Lung (tissue), 12 donors: ENCODE measurements around the gene ALK. TPM values are rescaled to one million over a fixed set of nuclear protein-coding genes. Genes with fewer than 3 reads are reported as not detected.

Experiments
- ATAC-seq: fragments of 200-7000 bp; cut with Tn5 transposase; one replicate; pipeline ENCODE4 v1.9.1; 2020; ENCODE audit warnings: moderate number of reproducible peaks; ENCODE audit not compliant: insufficient read depth, low FRiP score
- DNase-seq, 3 donors: peaks; one replicate each; pipeline ENCODE4 v3.0.0-alpha.2; 2013 to 2017
- H3K27ac ChIP-seq, 2 donors: one replicate each; pipeline ENCODE4 v1.5.1; 2013; ENCODE audit warnings: mild to moderate bottlenecking in 2 of 2, moderate library complexity in 2 of 2, control low read depth in 1 of 2, inconsistent platforms in 1 of 2, low read depth in 1 of 2, low read length in 1 of 2
- H3K27me3 ChIP-seq, 3 donors: one replicate each; pipeline ENCODE4 v1.5.1; 2013; ENCODE audit warnings: low read length in 2 of 3; ENCODE audit not compliant: control insufficient read depth in 3 of 3, insufficient read depth in 3 of 3
- H3K36me3 ChIP-seq, 4 donors: one replicate each; pipeline ENCODE4 v1.5.1; 2013; ENCODE audit warnings: low read length in 4 of 4, mild to moderate bottlenecking in 1 of 4, moderate library complexity in 1 of 4; ENCODE audit not compliant: control insufficient read depth in 4 of 4, insufficient read depth in 4 of 4
- H3K4me1 ChIP-seq, 5 donors: one replicate each; pipeline ENCODE4 v1.5.1; 2013; ENCODE audit warnings: low read length in 5 of 5, mild to moderate bottlenecking in 2 of 5, moderate library complexity in 1 of 5; ENCODE audit not compliant: control insufficient read depth in 5 of 5, insufficient read depth in 5 of 5
- H3K4me3 ChIP-seq: one replicate; pipeline ENCODE4 v1.5.1; 2013; ENCODE audit warnings: mild to moderate bottlenecking, control low read depth, moderate library complexity
- H3K9ac ChIP-seq, 2 donors: one replicate each; pipeline ENCODE4 v1.5.1; 2013; ENCODE audit warnings: low read length in 2 of 2, control low read depth in 1 of 2; ENCODE audit not compliant: insufficient read depth in 1 of 2
- H3K9me3 ChIP-seq, 4 donors: one replicate each; pipeline ENCODE4 v1.5.1; 2013; ENCODE audit warnings: low read length in 3 of 4, mild to moderate bottlenecking in 1 of 4, moderate library complexity in 1 of 4; ENCODE audit not compliant: control insufficient read depth in 4 of 4, insufficient read depth in 3 of 4
- WGBS, 2 donors: extraction: QIAGEN DNeasy Blood & Tissue Kit; methylation state at CpG; one replicate each; pipeline ENCODE4 v1.1.7; 2013; 5-methylcytosine and 5-hydroxymethylcytosine counted together
- polyA plus RNA-seq, 2 donors: library from polyadenylated mRNA; stranded (reverse); fragments of 200-250 nt; gene quantifications; one replicate each; pipeline ENCODE4 v1.2.1, GENCODE V29; 2013
- total RNA-seq, 2 donors: library from RNA; depleted of rRNA in 1 of 2; stranded (reverse); fragments of >200 nt in 1 of 2; gene quantifications; one replicate each; pipeline ENCODE4 v1.2.1, GENCODE V29; 2014 to 2021
- TF ChIP-seq, protein P1 (sequence below): IDR thresholded peaks from 2 replicates; pipeline ENCODE4 v1.5.1; 2012; ENCODE audit warnings: mild to moderate bottlenecking; ENCODE audit errors: control extremely low read depth, extremely low read depth
- donor health status: control.
- donor health status: control.
- donor health status: Bipolar disorder and iron deficiency.
- donor health status: healthy.
- donor health status: DM: yes; HTN: yes; CAD: no.

Gene ALK
- total and polyA plus RNA-seq, 4 donors, result 0.09 to 0.25 (median 0.10) TPM; not detected in 1

DNA sequence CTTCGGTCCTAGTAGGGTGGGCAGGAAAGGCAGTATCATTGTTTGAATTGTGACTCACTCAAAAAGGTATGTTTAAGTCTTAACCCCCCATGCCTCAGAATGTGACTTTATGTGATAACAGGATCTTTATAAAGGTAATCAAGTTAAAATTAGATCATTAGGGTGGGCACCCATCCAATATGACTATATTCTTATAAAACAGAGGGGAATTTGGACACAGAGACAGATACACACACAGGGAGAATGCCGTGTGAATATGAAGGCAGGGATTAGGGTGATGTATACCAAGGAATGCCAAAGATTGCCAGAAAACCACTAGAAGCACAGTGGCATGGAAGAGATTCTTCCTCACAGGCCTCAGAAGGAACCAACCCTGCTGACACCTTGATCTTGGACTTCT lies 524.3 kb downstream of the ALK start:
- H3K36me3 ChIP-seq, result no peaks in the 10 kb centered on the region
- 85 to 94% methylated on average over 2 of the region's 2 CpGs for WGBS, 2 donors

DNA sequence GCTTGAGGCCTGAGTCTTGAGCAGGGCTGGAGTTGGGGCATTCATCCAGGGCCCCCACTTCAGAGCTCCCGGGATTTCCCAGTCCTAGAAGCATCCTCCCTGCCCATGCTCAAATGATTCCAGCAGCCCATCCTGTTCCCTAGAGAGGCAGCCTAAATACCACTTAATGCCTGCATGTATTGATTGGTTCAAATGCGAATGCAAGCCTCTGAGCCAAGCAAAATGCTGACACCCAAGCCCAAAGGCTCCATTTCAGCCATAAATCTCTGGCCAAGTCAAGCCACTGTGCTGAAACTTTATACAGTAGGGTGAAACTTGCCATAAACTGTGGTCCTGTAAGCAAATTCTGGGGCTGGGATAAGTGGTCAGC lies 526.4 kb downstream of the ALK start:
- H3K27ac ChIP-seq, result no peak overlapping the region
- H3K9ac ChIP-seq, result no peak overlapping the region
- no peaks in the 10 kb centered on the region for H3K36me3 ChIP-seq
- no peak for ATAC-seq
- H3K9me3 ChIP-seq, result peaks cover 0 to 1% (median 0%) of the 10 kb centered on the region in 4 donors
- 67 to 81% methylated on average over 2 of the region's 2 CpGs for WGBS, 2 donors
- TF ChIP-seq, protein P1, sequence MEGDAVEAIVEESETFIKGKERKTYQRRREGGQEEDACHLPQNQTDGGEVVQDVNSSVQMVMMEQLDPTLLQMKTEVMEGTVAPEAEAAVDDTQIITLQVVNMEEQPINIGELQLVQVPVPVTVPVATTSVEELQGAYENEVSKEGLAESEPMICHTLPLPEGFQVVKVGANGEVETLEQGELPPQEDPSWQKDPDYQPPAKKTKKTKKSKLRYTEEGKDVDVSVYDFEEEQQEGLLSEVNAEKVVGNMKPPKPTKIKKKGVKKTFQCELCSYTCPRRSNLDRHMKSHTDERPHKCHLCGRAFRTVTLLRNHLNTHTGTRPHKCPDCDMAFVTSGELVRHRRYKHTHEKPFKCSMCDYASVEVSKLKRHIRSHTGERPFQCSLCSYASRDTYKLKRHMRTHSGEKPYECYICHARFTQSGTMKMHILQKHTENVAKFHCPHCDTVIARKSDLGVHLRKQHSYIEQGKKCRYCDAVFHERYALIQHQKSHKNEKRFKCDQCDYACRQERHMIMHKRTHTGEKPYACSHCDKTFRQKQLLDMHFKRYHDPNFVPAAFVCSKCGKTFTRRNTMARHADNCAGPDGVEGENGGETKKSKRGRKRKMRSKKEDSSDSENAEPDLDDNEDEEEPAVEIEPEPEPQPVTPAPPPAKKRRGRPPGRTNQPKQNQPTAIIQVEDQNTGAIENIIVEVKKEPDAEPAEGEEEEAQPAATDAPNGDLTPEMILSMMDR, result no peak
- no peak for DNase-seq
- H3K27me3 ChIP-seq, result peaks cover 0 to 2% (median 2%) of the 10 kb centered on the region in 3 donors
- H3K4me3 ChIP-seq, result no peak overlapping the region
- no peaks in the 10 kb centered on the region for H3K4me1 ChIP-seq

More for the DNA sequence above, 524.3 kb downstream of the ALK start:
- Histone ChIP-seq H3K9me3 (peaks cover 0 to 1% (median 0%) of the 10 kb centered on the region in 4 donors), H3K27ac (no peak overlapping the region), H3K4me1 (no peaks in the 10 kb centered on the region), H3K9ac (no peak overlapping the region), H3K4me3 (no peak overlapping the region), H3K27me3 (peaks cover 0 to 2% (median 2%) of the 10 kb centered on the region in 3 donors)
- no peak for DNase-seq
- no peak for ATAC-seq
- TF ChIP-seq, protein P1, result no peak

DNA sequence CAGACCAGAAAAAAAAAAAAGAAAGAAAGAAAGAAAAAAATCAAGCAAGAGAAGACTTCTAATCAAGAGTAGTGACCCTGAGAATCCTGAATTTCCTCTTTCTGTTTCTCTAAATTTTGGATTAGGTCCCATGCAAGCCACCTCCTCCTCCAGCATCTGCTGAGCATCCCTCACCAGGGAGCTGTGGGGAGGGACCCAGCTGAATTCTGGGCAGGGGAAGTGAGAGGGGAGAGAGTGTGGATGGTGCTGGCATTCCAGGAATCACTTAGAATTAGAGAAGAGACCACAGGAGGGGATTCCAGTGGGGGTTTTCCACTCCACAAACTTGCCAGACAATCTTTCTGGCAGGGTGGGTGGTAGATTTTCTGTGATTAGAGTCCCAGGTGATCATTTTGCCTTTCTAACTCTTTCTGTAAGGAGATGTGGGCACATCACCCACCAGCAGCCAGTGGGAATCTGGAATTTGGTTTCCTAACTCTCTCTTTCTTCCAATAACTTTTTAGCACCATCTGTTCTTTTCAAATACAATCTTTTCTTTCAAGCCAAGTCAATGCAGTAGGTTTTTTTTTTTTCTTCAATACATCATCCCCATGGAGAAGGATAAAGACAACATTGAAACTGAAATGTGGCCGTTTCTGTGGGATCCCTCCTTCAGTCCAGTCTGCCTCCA lies 526.9 kb downstream of the ALK start:
- WGBS, 2 donors, result 57 to 61% methylated on average over 1 of the region's 1 CpG
- DNase-seq, result no peak
- ATAC-seq, result no peak
- H3K27ac ChIP-seq, result no peak overlapping the region
- H3K9me3 ChIP-seq, result no peaks in the 10 kb centered on the region
- no peak overlapping the region for H3K9ac ChIP-seq
- H3K4me3 ChIP-seq, result no peak overlapping the region
- H3K36me3 ChIP-seq, result no peaks in the 10 kb centered on the region
- no peaks in the 10 kb centered on the region for H3K4me1 ChIP-seq
- peaks cover 0 to 2% (median 2%) of the 10 kb centered on the region in 3 donors for H3K27me3 ChIP-seq
- TF ChIP-seq, protein P1, result no peak
